Choroid plexus epithelial cell (primary cell): ENCODE results near the gene TCERG1.

Experiments
- DNase-seq: peaks from one replicate; pipeline ENCODE4 v3.0.0-alpha.2; 2010; ENCODE audit warnings: low read depth
- H3K4me3 ChIP-seq: 2 replicates; pipeline ENCODE4 v1.5.1; 2011; ENCODE audit warnings: low read depth, mild to moderate bottlenecking, control low read depth, low read length, moderate library complexity
- TF ChIP-seq, protein P1 (sequence below): conservative IDR thresholded peaks from 2 replicates; pipeline ENCODE4 v1.5.1; 2011; ENCODE audit warnings: low read depth, mild to moderate bottlenecking, control low read depth, inconsistent platforms, low read length, moderate library complexity

The TCERG1 gene

DNA sequence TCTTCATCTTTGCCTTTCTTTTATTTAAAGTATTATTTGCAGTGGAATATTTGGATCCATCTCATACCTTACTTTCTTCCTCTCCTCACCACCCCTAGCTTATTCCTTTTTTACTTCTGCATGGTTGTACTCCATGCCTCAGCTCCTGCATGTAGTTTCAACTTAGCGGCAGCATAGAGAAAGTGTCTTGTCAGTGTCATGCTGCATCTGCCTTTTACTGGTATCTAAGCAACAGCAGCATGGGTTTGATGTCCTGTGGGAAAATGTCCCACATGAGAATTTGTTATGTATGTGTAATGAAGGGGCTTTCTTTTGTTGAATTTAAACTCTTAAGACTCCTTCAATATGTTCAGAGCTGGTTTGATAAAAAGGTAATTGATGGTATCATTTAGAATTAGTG lies 20.6 kb downstream of the TCERG1 start:
- TF ChIP-seq, protein P1, sequence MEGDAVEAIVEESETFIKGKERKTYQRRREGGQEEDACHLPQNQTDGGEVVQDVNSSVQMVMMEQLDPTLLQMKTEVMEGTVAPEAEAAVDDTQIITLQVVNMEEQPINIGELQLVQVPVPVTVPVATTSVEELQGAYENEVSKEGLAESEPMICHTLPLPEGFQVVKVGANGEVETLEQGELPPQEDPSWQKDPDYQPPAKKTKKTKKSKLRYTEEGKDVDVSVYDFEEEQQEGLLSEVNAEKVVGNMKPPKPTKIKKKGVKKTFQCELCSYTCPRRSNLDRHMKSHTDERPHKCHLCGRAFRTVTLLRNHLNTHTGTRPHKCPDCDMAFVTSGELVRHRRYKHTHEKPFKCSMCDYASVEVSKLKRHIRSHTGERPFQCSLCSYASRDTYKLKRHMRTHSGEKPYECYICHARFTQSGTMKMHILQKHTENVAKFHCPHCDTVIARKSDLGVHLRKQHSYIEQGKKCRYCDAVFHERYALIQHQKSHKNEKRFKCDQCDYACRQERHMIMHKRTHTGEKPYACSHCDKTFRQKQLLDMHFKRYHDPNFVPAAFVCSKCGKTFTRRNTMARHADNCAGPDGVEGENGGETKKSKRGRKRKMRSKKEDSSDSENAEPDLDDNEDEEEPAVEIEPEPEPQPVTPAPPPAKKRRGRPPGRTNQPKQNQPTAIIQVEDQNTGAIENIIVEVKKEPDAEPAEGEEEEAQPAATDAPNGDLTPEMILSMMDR = no peak
- H3K4me3 ChIP-seq = no peak overlapping the region
- DNase-seq = no peak

DNA sequence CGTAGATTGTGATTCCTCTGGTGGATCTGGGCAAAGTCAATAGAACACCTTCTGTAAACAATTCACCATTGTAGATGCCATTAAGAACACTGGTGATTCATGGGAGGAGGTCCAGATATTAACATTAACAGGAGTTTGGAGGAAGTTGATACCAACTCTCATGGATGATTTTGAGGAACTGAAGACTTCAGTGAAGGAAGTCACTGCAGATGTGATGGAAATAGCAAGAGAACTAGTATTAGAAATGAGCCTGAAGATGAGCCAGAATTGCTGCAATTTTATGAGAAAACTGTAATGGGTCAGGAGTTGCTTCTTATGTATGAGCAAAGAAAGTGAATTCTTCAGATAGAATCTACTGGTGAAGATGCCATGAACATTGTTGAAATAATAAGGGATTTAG lies 26.9 kb downstream of the TCERG1 start:
- no peak overlapping the region for H3K4me3 ChIP-seq
- DNase-seq = no peak
- TF ChIP-seq, protein P1 = no peak

DNA sequence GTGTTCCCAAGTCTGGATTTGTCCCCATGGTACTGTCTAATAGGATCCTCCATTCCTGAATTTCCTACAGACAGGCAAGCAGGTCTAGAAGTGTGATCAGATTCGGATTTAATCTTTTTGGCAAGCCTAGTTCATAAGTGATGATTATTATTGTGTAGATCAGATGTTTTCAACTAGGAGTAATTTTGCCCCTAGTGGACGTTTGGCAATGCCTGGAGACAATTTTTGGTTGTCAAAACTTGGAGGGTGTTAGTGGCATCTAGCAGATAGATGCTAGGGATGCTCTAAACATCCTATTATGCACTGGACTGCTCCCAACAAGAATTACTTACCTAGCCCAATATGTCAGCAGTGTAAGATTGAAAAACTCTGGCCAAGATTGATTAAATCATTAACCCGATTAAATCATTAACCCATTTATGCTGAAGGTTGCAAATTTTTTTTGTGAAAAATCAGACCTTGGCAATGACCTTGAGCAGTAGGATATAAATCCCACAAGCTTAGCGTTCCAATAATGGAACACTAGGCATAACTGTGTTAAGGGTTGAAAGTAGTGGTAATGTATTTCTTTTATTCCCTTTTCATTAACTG lies 28.2 kb downstream of the TCERG1 start:
- no peak overlapping the region for H3K4me3 ChIP-seq
- TF ChIP-seq, protein P1 = peak; percentile 53
- DNase-seq = peak; percentile 25

DNA sequence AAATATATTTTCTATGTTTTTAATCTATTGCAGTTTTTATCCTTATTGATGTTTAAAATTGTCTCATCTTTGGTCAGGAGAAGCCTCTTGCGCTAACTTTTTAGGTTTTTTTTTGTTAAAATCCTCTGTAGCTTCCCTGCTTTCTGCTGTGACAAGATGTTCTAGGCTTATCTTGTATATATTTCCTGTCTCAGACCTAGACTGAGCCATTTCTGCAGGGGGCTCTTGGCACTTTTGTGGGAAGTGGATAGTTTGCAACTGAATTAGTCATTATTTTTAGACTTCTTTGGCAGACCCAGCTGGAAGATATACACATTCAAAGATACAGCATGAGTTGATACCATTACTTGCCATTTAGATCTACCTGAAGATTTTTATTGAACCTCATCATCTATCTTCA lies 28.8 kb downstream of the TCERG1 start:
- TF ChIP-seq, protein P1 = no peak
- peak; percentile 52 for DNase-seq
- no peak overlapping the region for H3K4me3 ChIP-seq

DNA sequence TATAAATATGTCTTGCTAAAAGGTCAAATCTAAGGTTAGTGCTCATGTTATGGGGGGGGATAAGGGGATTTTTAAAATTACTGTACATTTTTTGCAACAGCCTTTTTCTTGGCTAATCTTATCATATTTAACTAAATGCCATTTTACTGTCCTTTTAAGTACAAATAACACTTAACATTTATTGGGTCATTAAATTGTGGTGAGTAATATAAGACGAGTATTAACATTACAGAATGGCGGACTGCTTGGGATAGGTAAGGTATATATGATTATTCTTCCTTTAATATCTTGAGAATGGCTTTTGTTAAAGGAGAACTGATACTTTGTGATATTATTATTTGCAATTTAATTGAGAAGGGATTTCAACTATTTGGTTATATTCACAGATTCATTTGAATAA lies 35.6 kb downstream of the TCERG1 start:
- no peak overlapping the region for H3K4me3 ChIP-seq
- TF ChIP-seq, protein P1 = no peak
- DNase-seq = no peak

DNA sequence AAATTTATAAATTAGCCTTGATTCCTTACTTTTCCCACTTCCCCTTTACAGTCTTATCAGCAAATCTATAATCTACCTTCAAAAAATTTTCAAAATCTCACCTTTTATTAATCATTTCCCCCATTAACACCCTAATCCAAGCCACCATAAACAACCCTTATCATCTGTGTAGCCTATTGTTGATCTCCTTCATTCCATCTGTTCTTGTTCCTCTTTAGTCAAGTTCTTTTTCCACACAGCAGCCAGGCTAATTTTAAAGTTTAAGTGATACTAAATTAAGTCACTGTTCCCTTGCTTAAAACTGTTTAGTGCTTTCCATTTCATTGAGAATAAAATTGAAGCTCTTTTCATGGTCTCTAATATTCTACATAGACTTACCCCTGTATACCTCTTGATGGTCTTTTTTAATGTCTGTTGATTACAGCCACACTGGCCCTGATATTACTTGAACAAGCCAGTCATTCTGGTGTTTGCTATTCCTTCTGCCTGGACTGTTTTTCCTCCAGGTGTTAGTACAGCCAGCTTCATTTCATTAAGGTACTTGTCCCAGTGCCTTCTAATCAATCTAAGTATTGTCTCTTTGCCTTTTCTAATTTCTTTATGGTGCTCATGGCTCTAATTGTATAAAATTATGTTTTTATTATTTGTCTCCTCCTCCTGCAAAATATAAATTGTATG lies 37.7 kb downstream of the TCERG1 start:
- TF ChIP-seq, protein P1 = no peak
- no peak for DNase-seq
- no peak overlapping the region for H3K4me3 ChIP-seq
